Limb (tissue), 2 donors: ENCODE data around the gene LRMDA.
"Not testable (repeated sequence)": the region's sequence is repeated elsewhere in the genome, so short reads cannot be mapped to it uniquely, and the experiment has no call there.

Source experiments
- DNase-seq, 2 donors: peaks; one replicate each; pipeline ENCODE4 v3.0.0-alpha.2; 2016; ENCODE audit errors: extremely low spot score in 2 of 2

LRMDA gene

GRCh38 chr10:75569506-75569905 lies 138.1 kb downstream of the LRMDA start:
- no peak for DNase-seq

DNA sequence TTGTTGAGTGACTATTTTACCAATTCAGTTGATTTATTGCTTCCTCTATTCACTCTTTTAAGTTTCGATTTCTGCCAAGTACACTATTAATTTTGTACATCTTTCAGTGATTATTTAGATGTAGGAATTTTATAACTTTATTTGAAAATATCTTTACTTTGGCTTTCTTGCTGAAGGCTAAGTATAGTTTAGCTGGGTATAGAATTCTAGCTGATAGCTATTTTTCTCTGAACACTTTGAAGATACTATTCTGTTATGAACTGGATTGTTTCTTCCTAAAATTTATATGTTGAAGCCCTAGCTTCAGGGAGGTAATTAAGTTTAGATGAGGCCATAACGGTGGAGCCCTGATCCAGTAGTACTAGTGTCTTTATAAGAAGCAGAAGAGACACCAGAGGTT lies 141.1 kb downstream of the LRMDA start:
- DNase-seq, result no peak

DNA sequence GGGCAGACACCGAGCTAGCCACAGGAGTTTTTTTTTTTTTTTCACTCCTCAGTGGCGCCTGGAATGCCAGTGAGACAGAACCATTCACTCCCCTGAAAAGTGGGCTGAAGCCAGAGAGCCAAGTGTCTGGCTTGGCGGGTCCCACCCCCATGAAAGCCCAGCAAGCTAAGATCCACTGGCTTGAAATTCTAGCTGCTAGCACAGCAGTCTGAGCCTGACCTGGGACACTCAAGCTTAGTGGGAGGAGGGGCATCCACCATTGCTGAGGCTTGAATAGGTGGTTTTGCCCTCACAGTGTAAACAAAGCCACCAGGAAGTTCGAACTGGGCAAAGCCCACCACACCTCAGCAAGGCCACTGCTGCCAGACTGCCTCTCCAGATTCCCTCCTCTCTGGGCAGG lies 144.5 kb downstream of the LRMDA start:
- no peak for DNase-seq

DNA sequence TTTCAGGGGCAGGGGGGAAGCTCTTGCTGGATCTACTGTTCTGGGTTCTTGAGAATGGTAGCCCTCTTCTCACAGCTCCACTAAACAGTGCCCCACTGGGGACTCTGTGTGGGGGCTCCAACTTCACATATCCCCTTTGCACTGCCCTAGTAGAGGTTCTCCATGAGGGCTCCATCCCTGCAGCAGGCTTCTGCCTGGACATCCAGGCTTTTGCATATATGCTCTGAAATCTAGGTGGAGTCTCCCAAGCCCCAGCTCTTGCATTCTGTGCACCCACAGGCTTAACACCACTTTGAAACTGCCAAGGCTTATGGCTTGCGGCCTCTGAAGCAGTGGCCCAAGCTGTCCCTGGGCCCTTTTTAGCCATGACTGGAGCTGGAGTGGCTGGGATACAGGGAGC lies 150.7 kb downstream of the LRMDA start:
- DNase-seq, result no peak

GRCh38 chr10:75585294-75585693 lies 153.9 kb downstream of the LRMDA start:
- DNase-seq, result no peak

DNA sequence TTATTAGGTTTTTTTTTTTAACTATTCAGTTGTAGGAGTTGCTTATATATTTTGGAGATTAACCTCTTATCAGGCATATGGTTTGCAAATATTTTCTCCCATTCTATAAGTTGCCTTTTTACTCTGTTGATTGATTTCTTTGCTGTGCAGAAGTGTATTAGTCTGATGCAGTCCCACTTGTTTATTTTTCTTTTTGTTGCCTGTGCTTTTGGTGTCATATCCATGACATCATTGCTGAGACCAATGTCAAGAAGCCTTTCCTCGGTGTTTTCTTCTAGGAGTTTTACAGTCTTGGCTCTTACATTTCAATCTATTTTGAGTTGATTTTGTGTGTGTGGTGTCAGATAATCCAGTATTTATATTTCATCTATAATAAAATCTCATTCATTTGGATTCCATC lies 155.4 kb downstream of the LRMDA start:
- DNase-seq, result no peak

DNA sequence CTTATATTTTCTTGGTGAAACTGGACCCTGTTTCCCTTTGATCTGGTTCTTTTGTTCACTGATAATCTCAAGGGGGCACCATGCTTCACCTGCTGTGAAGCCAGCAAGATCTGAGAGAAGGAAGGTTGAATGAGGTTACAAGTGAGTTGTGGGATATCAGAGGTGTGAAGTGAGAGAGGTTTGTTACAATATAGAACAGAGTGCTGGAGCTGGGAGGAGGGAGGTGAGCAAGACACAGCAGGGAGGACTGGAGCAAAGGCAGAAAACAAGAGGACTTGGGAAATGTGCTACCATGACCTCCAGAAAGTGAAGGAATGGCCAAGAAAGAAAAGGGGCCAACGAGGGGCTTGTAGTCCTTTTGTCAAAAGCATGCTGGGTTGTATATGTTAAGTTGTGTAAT lies 156.6 kb downstream of the LRMDA start:
- DNase-seq, result no peak

- DNase-seq, result no peak
These were observed 158.7 kb downstream of the LRMDA start for GRCh38 chr10:75589895-75590654.

- DNase-seq, result no peak
These were observed 160.8 kb downstream of the LRMDA start for GRCh38 chr10:75592151-75592787.

- no peak for DNase-seq
These were observed 161.6 kb downstream of the LRMDA start for GRCh38 chr10:75592791-75593643.

DNA sequence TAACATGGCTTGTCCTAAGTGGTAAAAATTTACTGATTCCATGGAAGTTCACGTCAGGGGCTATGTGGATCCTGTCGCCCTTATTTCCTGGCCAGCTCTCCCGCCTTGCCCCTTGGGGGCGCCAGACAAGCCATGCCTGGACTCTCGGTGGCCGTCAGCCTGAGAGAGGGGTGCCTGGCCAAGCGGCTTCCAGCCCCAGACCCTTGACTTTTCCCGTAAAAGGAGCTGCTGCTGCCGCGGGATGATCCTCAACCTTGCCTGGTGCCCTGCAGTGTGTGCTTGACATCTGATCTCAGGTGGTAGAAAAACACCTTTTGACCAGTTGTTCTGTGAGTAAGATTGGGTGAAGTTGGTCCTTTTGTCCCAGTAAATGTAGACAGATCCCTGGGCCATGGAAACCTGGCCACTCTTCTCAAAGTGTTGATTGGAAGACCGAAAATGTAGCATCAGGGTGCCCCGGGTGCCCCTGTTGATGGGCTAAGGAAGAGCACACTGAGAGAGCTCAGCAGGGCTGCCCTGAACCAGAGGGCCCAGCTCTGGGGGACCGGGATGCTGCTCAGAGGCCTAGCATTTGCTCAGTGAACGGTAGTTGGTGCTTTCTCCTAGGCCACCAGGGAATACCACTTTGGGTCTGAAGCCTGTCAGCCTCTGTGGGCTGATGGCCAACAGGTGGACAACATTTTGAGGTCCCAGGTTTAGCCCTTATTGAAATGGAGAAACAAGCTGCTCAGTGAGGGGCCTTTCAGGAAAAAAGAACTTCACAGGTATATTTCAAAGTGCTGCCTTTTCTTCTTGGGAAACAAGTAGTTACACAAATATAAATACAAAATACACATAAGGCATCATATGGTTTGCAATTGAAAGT lies 162.5 kb downstream of the LRMDA start:
- DNase-seq, result no peak

DNA sequence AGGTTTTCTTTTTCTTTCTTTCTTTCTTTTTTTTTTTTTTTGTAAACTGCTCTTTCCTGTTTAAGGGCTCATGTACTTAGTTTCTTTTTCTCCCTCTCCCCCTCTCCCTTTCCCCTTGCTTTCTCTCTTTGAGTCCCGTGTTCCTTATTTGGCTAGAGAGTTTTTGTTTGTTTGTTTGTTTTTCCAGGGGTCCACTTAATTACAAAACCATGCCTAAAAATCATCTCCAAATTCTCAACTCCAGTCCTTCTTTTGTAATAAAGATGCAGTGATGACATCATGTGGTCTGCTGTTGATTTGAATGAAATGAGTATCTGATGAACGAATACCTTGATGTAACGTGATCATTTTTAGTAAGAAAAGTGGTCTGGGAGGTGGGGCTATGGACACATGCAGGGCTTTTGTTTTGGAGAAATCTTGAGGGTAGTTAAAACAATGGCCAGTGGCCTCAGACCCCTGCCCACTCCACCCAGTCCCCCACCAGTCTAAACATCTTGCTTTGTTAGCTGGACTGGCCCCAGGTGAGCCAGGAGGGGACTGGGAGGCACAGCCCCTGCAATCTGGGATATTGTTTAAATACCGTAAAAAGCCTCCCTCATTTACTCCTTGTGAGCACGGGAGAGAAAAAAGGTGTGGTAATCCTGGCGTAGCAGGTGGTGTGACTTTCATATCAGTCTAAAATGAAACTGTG lies 165.7 kb downstream of the LRMDA start:
- no peak for DNase-seq

DNA sequence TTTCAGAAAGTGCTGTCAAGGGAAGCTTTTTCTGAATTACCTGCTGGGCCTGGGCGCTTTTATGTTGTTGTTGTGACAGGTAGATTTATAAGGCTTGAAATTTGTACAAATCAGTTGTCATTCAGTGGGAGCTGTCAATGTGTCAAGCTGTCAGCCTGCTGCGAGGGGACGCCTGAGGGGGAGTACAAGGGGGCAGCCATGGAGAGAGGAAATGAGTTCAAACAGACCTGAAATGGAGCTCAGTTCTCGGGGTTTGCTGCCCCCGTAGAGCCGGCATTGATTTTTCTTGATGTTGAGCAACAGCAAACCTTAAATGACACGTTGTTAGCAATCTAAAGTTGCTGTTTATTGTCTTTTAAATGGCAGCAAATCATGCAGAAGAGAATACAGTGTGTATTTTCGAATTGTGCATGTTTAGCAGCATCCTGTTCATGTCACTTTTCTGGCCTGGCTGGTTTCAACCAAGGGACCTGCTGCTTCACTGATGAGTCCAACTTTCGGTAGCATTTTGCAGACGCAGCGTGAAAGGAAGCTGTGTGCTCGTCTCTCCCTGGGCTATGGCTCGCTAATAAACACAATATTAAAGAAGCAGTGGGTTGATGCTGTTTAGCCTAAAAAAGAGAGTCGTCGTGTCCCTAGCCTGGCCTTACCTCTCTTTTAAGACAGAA lies 166.5 kb downstream of the LRMDA start:
- no peak for DNase-seq

DNA sequence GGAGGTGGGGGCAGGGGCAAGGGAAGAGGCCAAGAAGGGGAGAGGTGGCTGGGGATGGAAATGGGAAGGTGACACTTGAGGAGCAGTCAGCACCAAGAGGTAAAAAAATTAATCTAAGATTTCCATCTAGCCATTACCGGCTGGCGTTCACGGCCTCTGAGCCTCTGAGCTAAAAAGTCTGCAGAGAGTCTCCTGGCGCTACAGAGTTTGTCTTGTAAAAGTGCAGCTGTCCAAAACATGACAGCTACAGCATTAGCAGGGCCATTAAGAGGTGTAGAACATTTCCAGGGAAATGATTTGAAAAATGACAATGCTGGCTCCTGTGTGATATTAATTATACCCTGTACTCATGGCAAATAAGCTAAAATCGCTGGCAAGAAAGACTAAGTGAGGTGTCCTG lies 167.6 kb downstream of the LRMDA start:
- DNase-seq, result no peak

DNA sequence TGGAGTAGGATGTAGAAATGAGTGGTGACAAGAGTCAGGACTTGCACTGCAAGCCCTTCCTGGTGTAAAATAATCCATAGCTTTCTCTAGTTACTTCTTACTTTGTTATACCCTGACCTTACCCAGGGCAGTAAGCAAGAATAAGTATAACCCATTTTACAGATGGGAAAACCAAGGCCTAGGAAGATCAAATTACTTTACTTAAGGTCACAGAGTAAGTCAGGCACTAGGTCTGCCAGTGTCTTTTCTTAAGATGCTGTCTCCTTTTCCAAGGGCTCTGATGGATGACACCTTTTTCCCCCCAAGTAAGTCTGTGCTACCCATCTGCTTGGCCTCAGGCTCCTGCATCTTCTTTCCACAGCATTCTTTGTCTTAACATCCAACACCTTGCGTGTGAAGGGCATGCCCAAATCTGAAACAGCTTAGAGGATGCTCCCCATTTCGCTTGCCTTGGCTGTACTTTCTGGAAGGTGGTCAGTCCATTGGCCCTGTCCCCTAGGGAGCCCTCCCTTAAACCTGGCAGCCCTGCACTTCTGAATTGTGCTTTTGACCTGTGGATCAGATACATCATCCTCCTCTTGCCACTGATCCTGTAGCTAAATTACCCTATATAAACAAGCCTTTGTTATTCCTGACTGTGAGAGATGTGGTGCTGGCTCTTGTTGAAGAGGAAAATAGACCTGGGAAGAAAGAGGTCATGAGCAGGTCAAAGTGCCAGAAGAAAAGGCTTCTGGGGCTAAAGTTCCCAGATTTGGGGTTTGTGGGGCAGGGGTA lies 168.6 kb downstream of the LRMDA start:
- no peak for DNase-seq

GRCh38 chr10:75600833-75601232 lies 169.4 kb downstream of the LRMDA start:
- no peak for DNase-seq

- DNase-seq, result peak in 1 of 2 donors; percentile 43
These were observed 170.9 kb downstream of the LRMDA start for GRCh38 chr10:75602341-75602740.

DNA sequence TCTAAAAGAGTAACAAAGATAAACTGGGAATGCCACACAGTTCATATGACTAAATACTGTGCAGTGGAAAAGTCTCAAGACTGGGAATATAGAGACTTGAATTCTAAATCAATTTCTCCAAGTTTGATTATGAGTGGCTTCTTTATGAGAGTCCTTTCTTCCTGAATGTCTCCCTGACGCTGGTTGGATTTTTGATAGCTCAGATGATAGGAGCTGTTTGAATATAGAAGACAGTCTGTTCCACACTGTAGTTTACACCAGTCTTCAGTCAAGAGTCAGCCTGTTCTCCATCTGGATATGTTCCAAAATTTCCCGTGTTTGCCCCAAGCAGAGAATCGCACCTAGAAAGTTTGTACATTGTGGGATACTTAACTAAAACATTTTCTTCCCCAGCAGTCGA lies 173.7 kb downstream of the LRMDA start:
- DNase-seq, result no peak

DNA sequence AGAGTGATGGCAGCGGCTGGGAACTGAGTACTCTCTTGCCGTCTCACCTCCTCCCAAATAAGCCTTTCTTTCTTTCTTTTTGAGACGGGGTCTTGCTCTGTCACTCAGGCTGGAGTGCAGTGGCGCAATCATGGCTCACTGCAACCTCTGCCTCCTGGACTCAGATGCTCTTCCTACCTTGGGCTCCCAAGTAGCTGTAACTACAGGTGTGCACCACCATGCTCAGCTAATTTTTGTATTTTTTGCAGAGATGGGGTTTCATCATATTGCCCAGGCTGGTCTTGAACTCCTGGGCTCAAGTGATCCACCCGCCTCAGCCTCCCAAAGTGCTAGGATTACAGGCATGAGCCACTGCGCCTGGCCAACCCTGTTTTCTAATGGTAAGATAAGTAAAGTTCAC lies 174.4 kb downstream of the LRMDA start:
- DNase-seq, result not testable (repeated sequence)
